GM19240 (cell line): ENCODE results near the gene CNN1.
"Not testable (repeated sequence)": the region's sequence is repeated elsewhere in the genome, so short reads cannot be mapped to it uniquely, and the experiment has no call there.

Source experiments
- DNase-seq: peaks from one replicate; pipeline ENCODE4 v3.0.0; 2011; ENCODE audit warnings: low spot score; ENCODE audit not compliant: insufficient read length

CNN1 gene

DNA sequence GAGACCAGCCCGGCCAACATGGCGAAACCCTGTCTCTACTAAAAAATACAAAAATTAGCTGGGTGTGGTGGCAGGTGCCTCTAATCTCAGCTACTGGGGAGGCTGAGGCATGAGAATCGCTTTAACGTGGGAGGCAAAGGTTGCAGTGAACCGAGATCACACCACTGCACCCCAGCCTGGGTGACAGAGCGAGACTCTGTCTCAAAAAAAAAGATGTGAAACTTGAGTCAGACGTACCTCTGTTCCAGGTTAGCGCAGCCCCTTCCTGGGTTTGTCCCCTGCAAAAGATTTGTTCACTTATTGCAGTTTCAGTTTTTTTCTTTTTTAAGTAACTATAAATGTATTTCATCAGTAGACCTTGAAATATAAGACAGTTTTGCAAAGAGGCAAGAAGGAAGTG, 61.1 kb downstream of the CNN1 start:
- not testable (repeated sequence) for DNase-seq
